ENCODE measurements around the gene AGTRAP.

AGTRAP gene

DNA sequence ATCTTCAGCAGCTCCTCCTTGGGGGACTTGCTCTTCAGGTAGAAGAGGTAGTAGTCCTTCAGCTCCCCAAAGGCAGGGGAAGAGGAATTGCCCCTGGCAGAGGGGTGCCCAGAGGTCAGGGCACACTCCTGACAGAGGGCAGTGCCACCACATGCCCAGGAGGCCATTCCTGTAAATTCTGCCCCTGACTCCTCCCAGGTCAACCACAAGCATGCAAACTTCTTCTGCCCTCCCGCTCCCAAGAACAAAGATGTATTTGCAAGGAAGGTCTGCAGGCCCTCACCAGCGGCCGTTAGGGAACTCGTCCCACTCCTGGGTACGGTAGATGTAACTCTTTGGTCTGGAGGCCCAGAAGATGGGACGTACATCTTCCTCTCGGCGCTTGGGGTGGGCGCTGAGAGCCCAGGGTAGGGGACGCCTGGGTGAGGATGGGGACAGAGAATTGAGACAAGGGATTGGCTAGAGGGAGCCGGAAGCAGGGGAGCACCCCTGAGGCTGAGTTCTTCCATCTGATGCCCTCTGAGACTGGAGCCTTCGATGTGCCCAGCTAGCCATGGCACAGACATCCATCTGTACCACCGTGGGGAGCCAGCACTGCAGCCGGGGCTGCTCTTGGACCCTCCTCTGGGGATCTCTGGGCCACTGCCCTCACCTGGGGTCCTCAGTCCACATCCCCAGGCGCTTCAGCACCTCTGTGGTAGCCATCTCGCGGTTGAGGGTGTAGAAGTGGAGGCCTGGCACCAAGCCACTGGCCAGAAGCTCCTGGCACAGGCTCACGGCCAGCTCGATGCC is 58.7 kb downstream of the AGTRAP start:
- no peak overlapping the region for H3K4me3 ChIP-seq (ENCODE audit: low read depth, low read length)
- no peak for DNase-seq (ENCODE audit: low read depth)
- TF ChIP-seq, protein P1, sequence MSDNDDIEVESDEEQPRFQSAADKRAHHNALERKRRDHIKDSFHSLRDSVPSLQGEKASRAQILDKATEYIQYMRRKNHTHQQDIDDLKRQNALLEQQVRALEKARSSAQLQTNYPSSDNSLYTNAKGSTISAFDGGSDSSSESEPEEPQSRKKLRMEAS (IDR thresholded peaks at IDR 0.05; ENCODE audit: low read depth, low read length), result no peak
- TF ChIP-seq POLR2A (IDR thresholded peaks at IDR 0.05; ENCODE audit: extremely low read depth, insufficient read length) (no peak), MYC (IDR thresholded peaks at IDR 0.05; ENCODE audit: low read depth, low read length) (no peak)
- TF ChIP-seq, protein P2, sequence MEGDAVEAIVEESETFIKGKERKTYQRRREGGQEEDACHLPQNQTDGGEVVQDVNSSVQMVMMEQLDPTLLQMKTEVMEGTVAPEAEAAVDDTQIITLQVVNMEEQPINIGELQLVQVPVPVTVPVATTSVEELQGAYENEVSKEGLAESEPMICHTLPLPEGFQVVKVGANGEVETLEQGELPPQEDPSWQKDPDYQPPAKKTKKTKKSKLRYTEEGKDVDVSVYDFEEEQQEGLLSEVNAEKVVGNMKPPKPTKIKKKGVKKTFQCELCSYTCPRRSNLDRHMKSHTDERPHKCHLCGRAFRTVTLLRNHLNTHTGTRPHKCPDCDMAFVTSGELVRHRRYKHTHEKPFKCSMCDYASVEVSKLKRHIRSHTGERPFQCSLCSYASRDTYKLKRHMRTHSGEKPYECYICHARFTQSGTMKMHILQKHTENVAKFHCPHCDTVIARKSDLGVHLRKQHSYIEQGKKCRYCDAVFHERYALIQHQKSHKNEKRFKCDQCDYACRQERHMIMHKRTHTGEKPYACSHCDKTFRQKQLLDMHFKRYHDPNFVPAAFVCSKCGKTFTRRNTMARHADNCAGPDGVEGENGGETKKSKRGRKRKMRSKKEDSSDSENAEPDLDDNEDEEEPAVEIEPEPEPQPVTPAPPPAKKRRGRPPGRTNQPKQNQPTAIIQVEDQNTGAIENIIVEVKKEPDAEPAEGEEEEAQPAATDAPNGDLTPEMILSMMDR (IDR thresholded peaks at IDR 0.05; ENCODE audit: low read depth, low read length), result no peak

DNA sequence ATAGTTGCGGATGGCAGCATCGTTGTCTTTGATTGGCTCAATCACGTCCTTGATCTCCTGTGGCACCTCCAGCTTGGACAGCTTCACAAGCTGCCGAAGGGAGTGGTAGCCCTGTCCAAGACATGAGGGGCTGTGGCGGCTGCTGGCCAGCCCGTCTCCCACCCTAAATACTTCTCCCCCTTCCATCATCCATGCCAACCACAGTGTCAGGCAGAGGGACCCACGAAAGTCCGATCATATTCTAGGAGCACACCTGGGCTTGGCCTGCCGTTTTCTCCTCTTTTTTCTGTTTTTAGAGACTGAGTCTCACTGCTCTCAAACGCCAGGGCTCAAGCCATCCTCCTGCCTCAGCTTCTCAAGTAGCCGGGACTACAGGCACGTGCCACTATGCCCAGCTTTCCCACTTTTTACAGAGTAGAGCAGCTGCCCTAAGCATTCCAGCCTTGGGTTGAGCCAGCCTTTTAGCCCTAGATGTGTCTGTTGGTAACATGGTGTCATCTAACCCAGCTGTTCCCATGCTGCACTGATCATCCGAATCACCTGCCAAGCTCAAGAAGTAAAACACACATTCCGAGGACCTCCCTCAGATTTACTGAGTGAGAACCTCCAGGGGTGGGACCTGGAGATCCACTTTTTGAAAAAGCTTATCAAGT is 59.4 kb downstream of the AGTRAP start:
- H3K4me3 ChIP-seq (ENCODE audit: low read depth, low read length), result no peak overlapping the region
- no peak for DNase-seq (ENCODE audit: low read depth)
- TF ChIP-seq POLR2A (IDR thresholded peaks at IDR 0.05; ENCODE audit: extremely low read depth, insufficient read length), result no peak

DNA sequence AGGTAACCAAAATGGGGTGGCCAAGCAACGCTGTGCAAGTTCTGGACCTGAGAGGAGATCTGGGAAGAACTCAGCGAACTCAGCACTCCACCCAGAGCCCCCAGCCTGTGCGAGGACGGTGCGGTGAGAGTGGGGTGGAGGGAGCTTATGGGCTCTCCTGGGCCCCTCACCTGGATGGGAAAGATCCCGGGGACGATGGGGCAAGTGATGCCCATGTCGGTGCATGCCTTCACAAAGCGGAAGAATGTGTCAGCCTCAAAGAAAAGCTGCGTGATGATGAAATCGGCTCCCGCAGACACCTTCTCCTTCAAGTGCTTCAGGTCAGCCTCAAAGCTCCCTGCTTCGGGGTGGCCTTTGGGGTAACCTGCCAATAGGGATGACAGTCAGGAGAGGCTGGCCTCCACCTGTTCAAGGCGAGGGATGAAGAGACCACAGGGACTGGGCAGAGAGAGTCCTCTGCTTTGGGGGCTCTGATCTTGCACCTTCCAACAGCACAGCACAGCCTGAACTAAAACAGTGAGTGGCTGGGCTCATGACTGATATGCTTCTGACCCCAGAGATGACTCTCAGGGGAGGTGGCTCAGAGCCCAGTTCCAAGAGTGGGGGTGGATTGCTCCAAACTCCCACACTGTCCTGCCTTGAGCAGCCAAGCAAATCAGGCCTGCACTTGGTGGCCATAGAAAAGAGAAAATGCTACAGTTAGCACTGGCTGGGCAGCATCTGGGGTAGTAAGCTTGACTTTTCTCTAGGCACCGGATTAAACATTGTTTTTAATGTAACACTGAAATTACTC is 60.3 kb downstream of the AGTRAP start:
- DNase-seq (ENCODE audit: low read depth), result no peak
- TF ChIP-seq, protein P2 (IDR thresholded peaks at IDR 0.05; ENCODE audit: low read depth, low read length), result no peak
- no peak for TF ChIP-seq MYC (IDR thresholded peaks at IDR 0.05; ENCODE audit: low read depth, low read length)
- TF ChIP-seq, protein P1 (IDR thresholded peaks at IDR 0.05; ENCODE audit: low read depth, low read length), result no peak
- no peak for TF ChIP-seq POLR2A (IDR thresholded peaks at IDR 0.05; ENCODE audit: extremely low read depth, insufficient read length)
- no peak overlapping the region for H3K4me3 ChIP-seq (ENCODE audit: low read depth, low read length)

DNA sequence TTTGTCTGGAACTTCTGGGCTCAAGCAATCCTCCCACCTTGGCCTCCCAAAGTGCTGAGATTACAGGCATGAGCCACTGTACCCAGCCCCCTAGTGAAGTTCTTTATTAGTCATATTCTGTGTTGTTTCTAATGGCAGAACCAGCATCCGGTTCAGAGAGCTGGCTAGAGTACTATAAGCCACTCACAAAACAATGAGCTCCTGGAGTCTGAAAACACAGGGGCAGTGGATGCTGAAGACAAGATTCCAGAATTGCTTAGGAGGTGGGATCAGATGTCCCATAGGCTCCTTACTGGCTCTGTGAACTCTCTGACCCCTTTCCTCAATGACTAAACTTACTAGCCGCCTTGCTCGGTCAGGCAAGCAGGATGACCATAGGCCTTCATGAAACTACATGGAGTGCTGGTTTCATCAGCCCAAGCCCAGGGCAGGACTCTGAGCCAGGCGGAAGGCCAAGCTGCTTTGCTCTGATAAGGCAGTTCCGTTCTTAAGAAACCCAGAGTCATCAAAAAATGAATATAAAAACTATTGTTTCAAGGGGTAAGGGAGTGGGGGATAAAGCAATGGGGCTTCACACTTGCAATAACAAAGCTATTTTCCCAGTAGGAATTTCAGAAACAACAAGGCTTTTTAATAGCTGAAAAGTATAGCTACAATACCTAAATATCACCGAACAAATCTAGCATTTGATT is 61.7 kb downstream of the AGTRAP start:
- H3K4me3 ChIP-seq (ENCODE audit: low read depth, low read length), result no peak overlapping the region
- no peak for DNase-seq (ENCODE audit: low read depth)
- TF ChIP-seq, protein P2 (IDR thresholded peaks at IDR 0.05; ENCODE audit: low read depth, low read length), result no peak
- TF ChIP-seq MYC (IDR thresholded peaks at IDR 0.05; ENCODE audit: low read depth, low read length), result no peak
- no peak for TF ChIP-seq POLR2A (IDR thresholded peaks at IDR 0.05; ENCODE audit: extremely low read depth, insufficient read length)
- TF ChIP-seq, protein P1 (IDR thresholded peaks at IDR 0.05; ENCODE audit: low read depth, low read length), result no peak

DNA sequence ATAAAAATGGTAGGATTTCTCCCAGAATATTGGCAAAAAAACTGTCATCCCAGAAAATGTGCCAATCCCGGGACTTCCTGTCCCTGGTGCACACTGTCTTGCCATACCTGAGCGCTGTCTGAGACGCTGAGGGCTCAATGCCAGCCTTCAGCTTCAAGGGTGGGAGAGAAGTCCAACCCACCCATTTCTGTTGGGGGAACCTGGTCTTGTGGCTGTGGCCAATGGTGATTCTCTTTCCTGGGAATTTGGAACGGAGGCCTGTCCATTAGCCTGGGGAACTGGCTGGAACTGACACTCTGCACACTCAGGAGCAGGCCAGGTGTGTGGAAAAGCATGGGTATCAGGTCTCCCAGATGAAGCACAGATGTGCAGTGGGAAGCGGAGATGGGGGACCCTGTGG is 63.2 kb downstream of the AGTRAP start:
- TF ChIP-seq POLR2A (IDR thresholded peaks at IDR 0.05; ENCODE audit: extremely low read depth, insufficient read length) (no peak), MYC (IDR thresholded peaks at IDR 0.05; ENCODE audit: low read depth, low read length) (no peak)
- TF ChIP-seq, protein P2 (IDR thresholded peaks at IDR 0.05; ENCODE audit: low read depth, low read length), result no peak
- TF ChIP-seq, protein P1 (IDR thresholded peaks at IDR 0.05; ENCODE audit: low read depth, low read length), result no peak
- H3K4me3 ChIP-seq (ENCODE audit: low read depth, low read length), result no peak overlapping the region
- no peak for DNase-seq (ENCODE audit: low read depth)
